K562 (cell line): ENCODE data around the gene PCED1B. TPM values are rescaled to one million over a fixed set of nuclear protein-coding genes. Genes with fewer than 3 reads are reported as not detected.

ENCODE experiments used
- ATF7 ChIP-seq: fragments of 450-650 bp; IDR thresholded peaks from 2 replicates; pipeline ENCODE4 v1.7.1; 2014; ENCODE audit warnings: mild to moderate bottlenecking, moderate library complexity
- CBFA2T2 ChIP-seq: fragments of 450-650 bp; conservative IDR thresholded peaks from 2 replicates; pipeline ENCODE4 v1.6.1; 2017; ENCODE audit warnings: mild to moderate bottlenecking
- CBFA2T3 ChIP-seq: fragments of 450-650 bp; IDR thresholded peaks from 2 replicates; pipeline ENCODE4 v1.6.1; 2017
- DPF2 ChIP-seq: fragments of 450-650 bp; IDR thresholded peaks from 2 replicates; pipeline ENCODE4 v1.6.1; 2016
- EWSR1 ChIP-seq: fragments of 450-650 bp; IDR thresholded peaks from 2 replicates; pipeline ENCODE4 v1.6.1; 2018; ENCODE audit warnings: borderline replicate concordance, mild to moderate bottlenecking, low read depth, moderate library complexity; ENCODE audit not compliant: partially characterized antibody
- FOXA1 ChIP-seq: fragments of 450-650 bp; IDR thresholded peaks from 2 replicates; pipeline ENCODE4 v1.6.1; 2016; ENCODE audit warnings: mild to moderate bottlenecking, borderline replicate concordance
- HNRNPL ChIP-seq: fragments of 200-400 bp; formaldehyde crosslinking; IDR thresholded peaks from 2 replicates; pipeline ENCODE4 v1.6.1; 2017; ENCODE audit warnings: low read depth, mild to moderate bottlenecking, low read length
- IFI16 ChIP-seq: fragments of 250-450 bp; sonication (Bioruptor Pico); IDR thresholded peaks from 2 replicates; pipeline ENCODE4 v2.1.2; 2022; ENCODE audit warnings: mild to moderate bottlenecking, inconsistent platforms
- KLF16 ChIP-seq: IDR thresholded peaks from 2 replicates; pipeline ENCODE4 v1.6.1; 2016; ENCODE audit warnings: antibody characterized with exemption
- MTA2 ChIP-seq: fragments of 450-650 bp; IDR thresholded peaks from 2 replicates; pipeline ENCODE4 v1.6.1; 2016; ENCODE audit warnings: low read depth
- MTA3 ChIP-seq: fragments of 450-650 bp; formaldehyde crosslinking; IDR thresholded peaks from 2 replicates; pipeline ENCODE4 v1.6.1; 2017; ENCODE audit warnings: mild to moderate bottlenecking, borderline replicate concordance
- NCOA4 ChIP-seq: fragments of 450-650 bp; IDR thresholded peaks from 2 replicates; pipeline ENCODE4 v1.6.1; 2018; ENCODE audit warnings: mild to moderate bottlenecking; ENCODE audit not compliant: partially characterized antibody
- NR2C1 ChIP-seq, 2 experiments: fragments of 450-650 bp; IDR thresholded peaks; 2 replicates each; pipeline ENCODE4 v1.6.1; 2017; ENCODE audit warnings: mild to moderate bottlenecking in 2 of 2, antibody characterized with exemption in 1 of 2, inconsistent platforms in 1 of 2, missing compliant biosample characterization in 1 of 2, missing genetic modification characterization in 1 of 2
- NR3C1 ChIP-seq: sonication (generic); formaldehyde crosslinking; IDR thresholded peaks from 2 replicates; pipeline ENCODE4 v1.8.1; 2022; ENCODE audit warnings: missing genetic modification reagents
- NR4A1 ChIP-seq, 2 experiments: fragments of 250-450 bp in 1 of 2; fragments of 450-650 bp in 1 of 2; sonication (Bioruptor Pico) in 1 of 2; IDR thresholded peaks; 2 replicates each; pipeline versions ENCODE4 v1.4.0 to v1.6.1; 2016 to 2020; ENCODE audit warnings: mild to moderate bottlenecking in 2 of 2, missing compliant biosample characterization in 1 of 2, missing genetic modification characterization in 1 of 2, moderate library complexity in 1 of 2
- POLR2B ChIP-seq: fragments of 450-650 bp; IDR thresholded peaks from 2 replicates; pipeline ENCODE4 v1.6.1; 2018; ENCODE audit warnings: low read depth; ENCODE audit not compliant: partially characterized antibody
- RAD51 ChIP-seq: fragments of 450-650 bp; IDR thresholded peaks from 2 replicates; pipeline ENCODE4 v1.7.1; 2016; ENCODE audit warnings: low read depth, mild to moderate bottlenecking, borderline replicate concordance
- RNF2 ChIP-seq: sonication (generic); IDR thresholded peaks from 2 replicates; pipeline ENCODE4 v1.6.1; 2016
- SETDB1 ChIP-seq: IDR thresholded peaks from one replicate; pipeline ENCODE4 v1.6.1; 2012; ENCODE audit warnings: low read length, control low read depth, inconsistent platforms
- ZNF175 ChIP-seq: fragments of 200-800 bp; sonication (Bioruptor generic); IDR thresholded peaks from 2 replicates; pipeline ENCODE4 v1.6.1; 2016; ENCODE audit warnings: low read depth, mild to moderate bottlenecking, missing genetic modification characterization, missing compliant biosample characterization
- ZNF239 ChIP-seq: fragments of 250-450 bp; sonication (Bioruptor Pico); IDR thresholded peaks from 2 replicates; pipeline ENCODE4 v1.4.0; 2020; ENCODE audit warnings: mild to moderate bottlenecking
- ZNF316 ChIP-seq: fragments of 450-650 bp; IDR thresholded peaks from 2 replicates; pipeline ENCODE4 v1.6.1; 2016
- ZNF644 ChIP-seq: fragments of 200-800 bp; sonication (Bioruptor generic); IDR thresholded peaks from 2 replicates; pipeline ENCODE4 v1.6.1; 2016; ENCODE audit warnings: low read depth, missing genetic modification characterization, missing compliant biosample characterization
- polyA plus RNA-seq, 8 experiments: library from polyadenylated mRNA; depleted of rRNA in 4 of 8; stranded (reverse) in 5 of 8; unstranded in 3 of 8; fragments of >200 nt; fragmentation: Nextera tagmentation in 2 of 8; fragmentation: Illumina TruSeq in 1 of 8; extraction: Ambion mirVana in 2 of 8; extraction: Trizol in 1 of 8; gene quantifications; 2 replicates each; pipeline versions ENCODE4 v1.2.1 to v1.2.3, GENCODE V29; 2011 to 2014; ENCODE audit warnings: inconsistent platforms in 1 of 8, missing spikeins in 1 of 8
- total RNA-seq, 7 experiments: library from RNA; depleted of rRNA in 6 of 7; stranded (reverse); fragments of >200 nt in 6 of 7; fragmentation: Illumina TruSeq in 2 of 7; extraction: Trizol in 2 of 7; gene quantifications; 2 replicates each; pipeline versions ENCODE4 v1.2.1 to v1.2.3, GENCODE V29; 2011 to 2021; ENCODE audit warnings: low replicate concordance in 1 of 7
- TF ChIP-seq, protein P1 (sequence below), 2 experiments: fragments of 450-650 bp; conservative IDR thresholded peaks; 2 replicates each; pipeline ENCODE4 v1.6.1; 2017; ENCODE audit warnings: mild to moderate bottlenecking in 2 of 2, moderate library complexity in 2 of 2
- TF ChIP-seq, protein P2 (sequence below): sonication (generic); formaldehyde crosslinking; IDR thresholded peaks from 2 replicates; pipeline ENCODE4 v1.8.0; 2022; ENCODE audit warnings: missing genetic modification reagents, mild to moderate bottlenecking, moderate library complexity, borderline replicate concordance
- TF ChIP-seq, protein P3 (sequence below): fragments of 450-650 bp; conservative IDR thresholded peaks from 2 replicates; pipeline ENCODE4 v1.6.1; 2016; ENCODE audit warnings: missing genetic modification characterization, low read depth, mild to moderate bottlenecking, missing compliant biosample characterization, moderate library complexity

The PCED1B gene
- total and polyA plus RNA-seq, 9 of the 15 experiments (the other 6 are each of a cell fraction or from before 2014, with no cell fraction given) = 1.2 to 9.3 (median 2.5) TPM

DNA sequence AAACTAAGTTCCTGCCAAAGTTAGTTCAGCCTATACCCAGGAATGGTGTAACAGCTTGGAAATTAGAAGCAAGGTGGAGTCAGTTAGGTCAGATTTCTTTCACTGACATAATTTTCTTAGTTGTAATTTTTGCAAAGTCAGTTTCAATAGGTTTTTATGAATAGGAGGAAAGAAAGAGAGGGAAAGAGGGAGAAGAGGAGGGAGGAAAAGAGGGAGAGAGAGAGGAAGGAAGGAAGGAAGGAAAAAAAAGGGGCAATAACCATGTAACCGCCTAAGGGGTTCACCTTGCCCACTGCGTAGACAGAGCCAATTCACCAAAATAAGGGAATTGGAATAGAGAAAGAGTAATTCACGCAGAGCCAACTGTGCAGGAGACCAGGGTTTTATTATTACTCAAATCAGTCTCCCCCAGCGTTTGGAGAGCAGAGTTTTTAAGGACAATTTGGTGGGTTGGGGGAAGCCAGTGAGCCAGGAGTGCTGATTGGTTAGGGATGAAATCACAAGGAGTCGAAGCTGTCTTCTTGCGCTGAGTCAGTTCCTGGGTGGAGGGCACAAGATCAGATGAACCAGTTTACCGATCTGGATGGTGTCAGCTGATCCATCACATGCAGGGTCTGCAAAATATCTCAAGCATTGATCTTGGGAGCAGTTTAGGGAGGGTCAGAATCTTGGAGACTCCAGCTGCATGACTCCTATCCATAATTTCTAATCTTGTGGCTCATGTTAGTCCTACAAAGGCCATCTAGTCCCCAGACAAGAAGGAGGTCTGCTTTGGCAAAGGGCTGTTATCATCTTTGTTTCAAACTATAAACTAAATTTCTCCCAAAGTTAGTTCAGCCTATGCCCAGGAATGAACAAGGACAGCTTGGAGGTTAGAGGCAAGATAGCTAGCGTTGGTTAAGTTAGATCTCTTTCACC is 126.4 kb downstream of the PCED1B start (continued):
- TF ChIP-seq, protein P1, sequence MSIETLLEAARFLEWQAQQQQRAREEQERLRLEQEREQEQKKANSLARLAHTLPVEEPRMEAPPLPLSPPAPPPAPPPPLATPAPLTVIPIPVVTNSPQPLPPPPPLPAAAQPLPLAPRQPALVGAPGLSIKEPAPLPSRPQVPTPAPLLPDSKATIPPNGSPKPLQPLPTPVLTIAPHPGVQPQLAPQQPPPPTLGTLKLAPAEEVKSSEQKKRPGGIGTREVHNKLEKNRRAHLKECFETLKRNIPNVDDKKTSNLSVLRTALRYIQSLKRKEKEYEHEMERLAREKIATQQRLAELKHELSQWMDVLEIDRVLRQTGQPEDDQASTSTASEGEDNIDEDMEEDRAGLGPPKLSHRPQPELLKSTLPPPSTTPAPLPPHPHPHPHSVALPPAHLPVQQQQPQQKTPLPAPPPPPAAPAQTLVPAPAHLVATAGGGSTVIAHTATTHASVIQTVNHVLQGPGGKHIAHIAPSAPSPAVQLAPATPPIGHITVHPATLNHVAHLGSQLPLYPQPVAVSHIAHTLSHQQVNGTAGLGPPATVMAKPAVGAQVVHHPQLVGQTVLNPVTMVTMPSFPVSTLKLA (conservative IDR thresholded peaks at IDR 0.05) = no peak
- TF ChIP-seq FOXA1 (no peak), KLF16 (0 out of 2 replicates have a peak, but pooled peaks have one; percentile 41), IFI16 (CRISPR knock-in tag) (no peak), ATF7 (peak; percentile 75; the same call in 1 of the 2 replicates), CBFA2T2 (peak; percentile 50; the same call in 1 of the 2 replicates), RNF2 (peak; percentile 64; the same call in 1 of the 2 replicates), ZNF644 (tag) (peak; percentile 76; the same call in 1 of the 2 replicates), HNRNPL (no peak), MTA2 (no peak), NR2C1 (IDR thresholded peaks at IDR 0.05) (no peak), NR2C1 (tag; IDR thresholded peaks at IDR 0.05) (peak; percentile 35; the same call in 1 of the 2 replicates), POLR2B (no peak), ZNF175 (peak; percentile 85), SETDB1 (no peak), NR4A1 (CRISPR knock-in tag; IDR thresholded peaks at IDR 0.05) (no peak), NR4A1 (tag; IDR thresholded peaks at IDR 0.05) (peak; percentile 58; the same call in 1 of the 2 replicates), ZNF316 (peak; percentile 47), NR3C1 (CRISPR knock-in tag) (no peak), RAD51 (peak; percentile 73; the same call in 1 of the 2 replicates), EWSR1 (no peak), DPF2 (peak; percentile 78), MTA3 (0 out of 2 replicates have a peak, but pooled peaks have one; percentile 29), NCOA4 (no peak), CBFA2T3 (peak; percentile 69), ZNF239 (CRISPR knock-in tag) (no peak)
- TF ChIP-seq, protein P2, sequence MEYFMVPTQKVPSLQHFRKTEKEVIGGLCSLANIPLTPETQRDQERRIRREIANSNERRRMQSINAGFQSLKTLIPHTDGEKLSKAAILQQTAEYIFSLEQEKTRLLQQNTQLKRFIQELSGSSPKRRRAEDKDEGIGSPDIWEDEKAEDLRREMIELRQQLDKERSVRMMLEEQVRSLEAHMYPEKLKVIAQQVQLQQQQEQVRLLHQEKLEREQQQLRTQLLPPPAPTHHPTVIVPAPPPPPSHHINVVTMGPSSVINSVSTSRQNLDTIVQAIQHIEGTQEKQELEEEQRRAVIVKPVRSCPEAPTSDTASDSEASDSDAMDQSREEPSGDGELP = 0 out of 2 replicates have a peak, but pooled peaks have one; percentile 35
- TF ChIP-seq, protein P3, sequence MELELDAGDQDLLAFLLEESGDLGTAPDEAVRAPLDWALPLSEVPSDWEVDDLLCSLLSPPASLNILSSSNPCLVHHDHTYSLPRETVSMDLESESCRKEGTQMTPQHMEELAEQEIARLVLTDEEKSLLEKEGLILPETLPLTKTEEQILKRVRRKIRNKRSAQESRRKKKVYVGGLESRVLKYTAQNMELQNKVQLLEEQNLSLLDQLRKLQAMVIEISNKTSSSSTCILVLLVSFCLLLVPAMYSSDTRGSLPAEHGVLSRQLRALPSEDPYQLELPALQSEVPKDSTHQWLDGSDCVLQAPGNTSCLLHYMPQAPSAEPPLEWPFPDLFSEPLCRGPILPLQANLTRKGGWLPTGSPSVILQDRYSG (tag) = 0 out of 2 replicates have a peak, but pooled peaks have one; percentile 33
